Lower leg skin (tissue), 3 donors: Measurements from ENCODE around the gene FEZ2.

Source experiments
- CTCF ChIP-seq, 3 donors: fragments of 450-650 bp; IDR thresholded peaks; one replicate each; pipeline ENCODE4 v1.5.1; 2016; ENCODE audit warnings: antibody characterized with exemption in 3 of 3, mild to moderate bottlenecking in 3 of 3, moderate library complexity in 2 of 3
- POLR2A ChIP-seq, 2 donors: fragments of 450-650 bp; IDR thresholded peaks; one replicate each; pipeline ENCODE4 v1.6.1; 2016 to 2017; ENCODE audit warnings: antibody characterized with exemption in 2 of 2, mild to moderate bottlenecking in 1 of 2, moderate library complexity in 1 of 2

GRCh38 chr2:36564377-36564930, 33.5 kb downstream of the FEZ2 start:
- TF ChIP-seq CTCF (IDR thresholded peaks at IDR 0.05) (no peak), POLR2A (IDR thresholded peaks at IDR 0.05) (no peak)
